IMR-90 (cell line): Measurements from ENCODE around the gene DCUN1D2. TPM values are rescaled to one million over a fixed set of nuclear protein-coding genes. Genes with fewer than 3 reads are reported as not detected.

Experiments used
- ATAC-seq: fragments of 200-7000 bp; cut with Tn5 transposase; 2 replicates; pipeline ENCODE4 v1.9.1; 2020; ENCODE audit warnings: low read depth, mild to moderate bottlenecking, moderate library complexity
- BruUV-seq: library from RNA; stranded (reverse); fragments of 400-500 nt; replicated peaks from 2 replicates; lab custom pipeline; 2021; lab: Mats Ljungman, UMichigan
- CTCF ChIA-PET: fragments of 300-600 bp; formaldehyde crosslinking; extraction: SDS; loops from one replicate; lab custom pipeline; 2021; ENCODE audit warnings: antibody characterized with exemption; lab: Yijun Ruan, JAX
- POLR2A ChIA-PET: fragments of 300-600 bp; sonication (Branson Sonifier 250); formaldehyde crosslinking; loops from one replicate; lab custom pipeline; 2022; ENCODE audit warnings: antibody characterized with exemption; ENCODE audit not compliant: unreplicated experiment; lab: Charles Lee
- DNase-seq: peaks from one replicate; pipeline ENCODE4 v3.0.0; 2013
- H2AFZ ChIP-seq: replicated peaks from 2 replicates; pipeline ENCODE3; 2013; ENCODE audit warnings: low read length, mild to moderate bottlenecking; ENCODE audit not compliant: poor library complexity
- H2AK5ac ChIP-seq: 2 replicates; pipeline ENCODE4 v1.6.1; 2013; ENCODE audit warnings: low read depth, low read length, inconsistent platforms
- H2AK9ac ChIP-seq: replicated peaks from 2 replicates; pipeline ENCODE3; 2013; ENCODE audit warnings: mild to moderate bottlenecking, low read depth, low read length, moderate library complexity; ENCODE audit not compliant: poor library complexity
- H2BK120ac ChIP-seq: 2 replicates; pipeline ENCODE4 v1.6.1; 2013; ENCODE audit warnings: low read depth, low read length, inconsistent platforms
- H2BK15ac ChIP-seq: 3 replicates; pipeline ENCODE4 v1.6.1; 2013; ENCODE audit warnings: low read depth, low read length, inconsistent platforms
- H2BK20ac ChIP-seq: 2 replicates; pipeline ENCODE4 v1.6.1; 2013; ENCODE audit warnings: low read depth, mild to moderate bottlenecking, inconsistent platforms, low read length, moderate library complexity
- H2BK5ac ChIP-seq: 2 replicates; pipeline ENCODE4 v1.6.1; 2013; ENCODE audit warnings: mild to moderate bottlenecking, low read depth, low read length, inconsistent platforms; ENCODE audit not compliant: poor library complexity, severe bottlenecking
- H3K14ac ChIP-seq: replicated peaks from 2 replicates; pipeline ENCODE4 v1.6.1; 2013; ENCODE audit warnings: low read depth, low read length, inconsistent platforms
- H3K18ac ChIP-seq: 2 replicates; pipeline ENCODE4 v1.6.1; 2013; ENCODE audit warnings: low read depth, low read length, control low read depth
- H3K23ac ChIP-seq: 2 replicates; pipeline ENCODE4 v1.6.1; 2013; ENCODE audit warnings: low read depth, low read length, inconsistent platforms
- H3K27ac ChIP-seq: 2 replicates; pipeline ENCODE4 v1.5.1; 2013; ENCODE audit warnings: mild to moderate bottlenecking, control low read depth, low read length; ENCODE audit not compliant: insufficient read depth
- H3K27me3 ChIP-seq: 2 replicates; pipeline ENCODE4 v1.6.1; 2013; ENCODE audit warnings: low read length; ENCODE audit not compliant: control insufficient read depth, insufficient read depth
- H3K36me3 ChIP-seq: 2 replicates; pipeline ENCODE4 v1.6.1; 2013; ENCODE audit warnings: low read length, mixed read lengths; ENCODE audit not compliant: control insufficient read depth, insufficient read depth
- H3K4ac ChIP-seq: 2 replicates; pipeline ENCODE4 v1.6.1; 2013; ENCODE audit warnings: low read depth, low read length, inconsistent platforms
- H3K4me1 ChIP-seq: 2 replicates; pipeline ENCODE4 v1.6.1; 2013; ENCODE audit warnings: low read length, mixed read lengths; ENCODE audit not compliant: control insufficient read depth, insufficient read depth
- H3K4me2 ChIP-seq: 2 replicates; pipeline ENCODE4 v1.6.1; 2013; ENCODE audit warnings: low read depth, mild to moderate bottlenecking, control low read depth, low read length, moderate library complexity
- H3K4me3 ChIP-seq: 2 replicates; pipeline ENCODE4 v1.5.1; 2013; ENCODE audit warnings: low read depth, mild to moderate bottlenecking, control low read depth, low read length, moderate library complexity; ENCODE audit not compliant: insufficient read depth
- H3K56ac ChIP-seq: 2 replicates; pipeline ENCODE4 v1.6.1; 2013; ENCODE audit warnings: low read length, inconsistent platforms; ENCODE audit not compliant: insufficient read depth; ENCODE audit errors: extremely low read depth
- H3K79me1 ChIP-seq, 2 experiments: 2 replicates each; pipeline ENCODE4 v1.6.1; 2013; ENCODE audit warnings: low read length in 2 of 2, inconsistent platforms in 1 of 2, low read depth in 1 of 2
- H3K9ac ChIP-seq: 2 replicates; pipeline ENCODE4 v1.6.1; 2013; ENCODE audit warnings: low read depth, low read length, control low read depth
- H3K9me1 ChIP-seq: 2 replicates; pipeline ENCODE4 v1.6.1; 2013; ENCODE audit warnings: low read length, inconsistent platforms; ENCODE audit not compliant: insufficient read depth
- H3K9me3 ChIP-seq: 2 replicates; pipeline ENCODE4 v1.6.1; 2013; ENCODE audit warnings: low read length; ENCODE audit not compliant: control insufficient read depth, insufficient read depth
- H4K20me1 ChIP-seq: 2 replicates; pipeline ENCODE4 v1.6.1; 2013; ENCODE audit warnings: low read length, inconsistent platforms; ENCODE audit not compliant: insufficient read depth
- H4K5ac ChIP-seq: 2 replicates; pipeline ENCODE4 v1.6.1; 2013; ENCODE audit warnings: mild to moderate bottlenecking, low read depth, low read length, control low read depth
- H4K8ac ChIP-seq, 2 experiments: 2 replicates each; pipeline ENCODE4 v1.6.1; 2013; ENCODE audit warnings: low read depth in 2 of 2, low read length in 2 of 2, control low read depth in 1 of 2, inconsistent platforms in 1 of 2
- H4K91ac ChIP-seq: 2 replicates; pipeline ENCODE4 v1.6.1; 2013; ENCODE audit warnings: low read depth, low read length, inconsistent platforms; ENCODE audit not compliant: insufficient read depth
- BHLHE40 ChIP-seq: fragments of 150-350 bp; IDR thresholded peaks from 2 replicates; pipeline ENCODE4 v1.6.1; 2016; ENCODE audit warnings: mild to moderate bottlenecking, low read depth, low read length
- MAFK ChIP-seq: IDR thresholded peaks from 2 replicates; pipeline ENCODE4 v1.6.1; 2012; ENCODE audit warnings: low read depth, low read length, improper control_type of control experiment
- NFE2L2 ChIP-seq: fragments of 150-350 bp; IDR thresholded peaks from 2 replicates; pipeline ENCODE4 v1.6.1; 2016; ENCODE audit warnings: low read depth, mild to moderate bottlenecking, low read length
- WGBS, 2 experiments: methylation state at CpG; one replicate each; pipeline versions ENCODE4 v1.1.5 to v1.1.7; 2013; ENCODE audit warnings: missing lambda C conversion rate in 2 of 2; ENCODE audit not compliant: insufficient read length in 1 of 2; ENCODE audit errors: extremely low coverage in 2 of 2; 5-methylcytosine and 5-hydroxymethylcytosine counted together
- dilution Hi-C: fragments of 300-500 bp; cut with HindIII; formaldehyde crosslinking; loops from one replicate; pipeline ENCODE4 v1.14.3; 2018; ENCODE audit warnings: low sequenced_read_pairs; ENCODE audit not compliant: unreplicated experiment
- in situ Hi-C: fragments of 300-500 bp; cut with MboI; formaldehyde crosslinking; loops from 3 replicates; pipeline ENCODE4 v1.14.3; 2019; ENCODE audit warnings: low sequenced_read_pairs, inconsistent platforms, mixed read lengths
- intact Hi-C: fragments of 100-400 bp; cut with micrococcal nuclease; formaldehyde crosslinking; loops from 2 replicates; pipeline ENCODE4 v1.10.0; 2022
- polyA plus RNA-seq, 3 experiments: library from polyadenylated mRNA; depleted of rRNA; stranded (reverse); fragments of >200 nt; gene quantifications; 2 replicates each; pipeline ENCODE4 v1.2.3, GENCODE V29; 2012; ENCODE audit warnings: low replicate concordance in 1 of 3
- total RNA-seq: library from RNA; depleted of rRNA; stranded (reverse); fragments of >200 nt; gene quantifications from 2 replicates; pipeline ENCODE4 v1.2.3, GENCODE V29; 2012

DCUN1D2 gene
- total and polyA plus RNA-seq, 2 of the 4 experiments (the other 2 are of a cell fraction) = 8.1 to 11.5 TPM

GRCh38 chr13:113468029-113468428, 22.5 kb downstream of the DCUN1D2 start:
- no peak overlapping the region for H3K23ac ChIP-seq
- intact Hi-C loops (no loop called here), dilution Hi-C loops (no loop called here), in situ Hi-C loops (no loop called here)
- H3K14ac ChIP-seq = no peak overlapping the region
- no peak overlapping the region for H2AK5ac ChIP-seq
- no peak overlapping the region for H3K18ac ChIP-seq
- H3K56ac ChIP-seq = no peak overlapping the region
- ChIA-PET POLR2A (no interaction called here), CTCF (interaction anchor here (2.0 kb wide), 1 partner anchor 10 kb away, joined by 7 read pairs; no protein-coding TSS in a partner anchor)
- H2BK20ac ChIP-seq = no peak overlapping the region
- peaks cover 20 to 50% of the 10 kb centered on the region in 2 experiments for H3K79me1 ChIP-seq
- TF ChIP-seq BHLHE40 (no peak), NFE2L2 (no peak), MAFK (no peak)
- H2BK15ac ChIP-seq = no peak overlapping the region
- no peak overlapping the region for H3K4me3 ChIP-seq
- 0 out of 2 replicates have a peak, but pooled peaks cover 2% of the 10 kb centered on the region for H3K9me1 ChIP-seq
- no peak overlapping the region for H3K4ac ChIP-seq
- DNase-seq (no peak), ATAC-seq (no peak)
- H4K20me1 ChIP-seq = no peaks in the 10 kb centered on the region; the same call in none of the 2 replicates
- WGBS, 2 experiments = 100% methylated on average over 1 of the region's 7 CpGs; no CpG with 5 or more reads in 1 of the 2 experiments
- H2BK5ac ChIP-seq = no peak overlapping the region
- H2AFZ ChIP-seq = no peak overlapping the region
- no peak overlapping the region for H3K9ac ChIP-seq
- no peaks in the 10 kb centered on the region for H3K27me3 ChIP-seq
- no TSS peak for BruUV-seq
- H3K9me3 ChIP-seq = no peaks in the 10 kb centered on the region
- H4K8ac ChIP-seq = no peak overlapping the region
- H4K91ac ChIP-seq = no peak overlapping the region
- no peak overlapping the region for H3K27ac ChIP-seq
- no peak overlapping the region for H3K4me2 ChIP-seq
- H4K5ac ChIP-seq = no peak overlapping the region
- no peaks in the 10 kb centered on the region for H3K4me1 ChIP-seq
- no peak overlapping the region for H2AK9ac ChIP-seq
- H3K36me3 ChIP-seq = peaks cover 17% of the 10 kb centered on the region
- H2BK120ac ChIP-seq = no peak overlapping the region
